HG03025 (cell line): ENCODE results near the gene SLC15A1.

Experiments used
- ATAC-seq: cut with Tn5 transposase; IDR thresholded peaks from one replicate; pipeline ENCODE4 v1.9.1; 2021; ENCODE audit warnings: mild to moderate bottlenecking, moderate library complexity; ENCODE audit not compliant: unreplicated experiment, low FRiP score

The SLC15A1 gene

DNA sequence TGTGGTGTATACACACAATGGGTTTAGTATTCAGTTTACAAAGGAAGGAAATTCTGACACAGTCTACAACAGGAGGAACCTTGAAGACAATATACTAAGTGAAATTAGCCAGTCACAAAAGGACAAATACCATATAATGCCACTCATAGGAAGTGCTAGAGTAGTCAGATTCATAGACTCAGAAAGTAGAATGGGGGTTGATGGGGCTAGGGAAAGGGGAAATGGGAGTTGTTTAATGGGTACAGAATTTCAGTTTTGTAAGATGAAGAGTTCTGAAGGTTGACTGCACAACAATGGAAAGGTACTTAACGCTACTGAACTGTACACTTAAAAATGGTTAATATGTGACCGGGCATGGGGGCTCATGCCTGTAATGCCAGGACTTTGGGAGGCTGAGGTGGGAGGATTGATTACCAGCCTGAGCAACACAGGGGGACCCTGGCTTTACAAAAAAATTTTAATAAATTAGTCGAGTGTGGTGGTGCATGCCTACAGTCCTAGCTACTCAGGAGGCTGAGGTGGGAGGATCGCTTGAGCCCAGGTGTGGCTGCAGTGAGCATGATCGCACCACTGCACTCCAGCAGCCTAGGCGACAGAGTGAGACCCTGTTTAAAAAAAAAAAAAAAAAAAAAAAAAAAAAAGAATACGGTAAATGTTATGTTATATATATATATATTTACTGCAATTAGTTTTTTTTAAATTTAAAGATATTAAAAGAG is 45.0 kb downstream of the SLC15A1 start:
- no peak for ATAC-seq

GRCh38 chr13:98706446-98707110 is 45.9 kb downstream of the SLC15A1 start:
- no peak for ATAC-seq

DNA sequence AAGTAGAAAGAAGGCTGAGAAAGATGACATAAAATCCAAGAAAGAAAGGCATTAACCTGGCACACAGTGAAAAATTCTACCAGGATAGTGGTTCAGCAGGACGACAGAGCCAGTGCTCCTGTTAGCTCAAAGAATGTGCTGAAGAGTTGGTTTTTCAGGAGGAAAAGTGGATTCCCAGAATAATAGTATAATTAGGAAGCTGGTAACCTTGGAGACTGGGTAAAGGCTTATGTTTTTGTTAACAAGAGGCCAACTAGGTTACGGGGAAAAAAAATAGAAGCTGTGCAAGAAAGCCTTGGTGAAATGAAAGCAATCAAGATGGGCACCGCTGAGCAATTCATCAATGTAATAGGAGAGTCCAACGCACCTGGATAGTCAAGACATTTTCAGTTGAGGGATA is 54.7 kb downstream of the SLC15A1 start:
- no peak for ATAC-seq

GRCh38 chr13:98693756-98694155 is 58.7 kb downstream of the SLC15A1 start:
- ATAC-seq, result no peak

DNA sequence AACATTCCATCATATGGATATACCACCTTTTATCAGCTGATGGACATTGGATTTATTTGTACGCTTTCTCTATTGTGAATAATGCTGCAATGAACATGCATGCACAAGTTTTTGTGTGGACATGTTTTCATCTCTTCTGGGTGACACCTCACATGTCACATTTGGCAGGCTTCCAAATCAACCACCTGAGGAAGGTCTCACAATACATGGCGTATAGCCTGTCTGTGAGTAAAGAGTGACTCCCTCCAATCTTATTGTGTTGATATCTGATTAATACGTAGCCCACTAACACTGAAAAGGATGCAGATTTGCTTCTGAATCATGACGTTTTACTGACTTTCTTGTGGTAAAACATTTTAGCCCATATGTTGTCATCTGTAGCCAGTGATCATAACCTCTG is 61.1 kb downstream of the SLC15A1 start:
- no peak for ATAC-seq

DNA sequence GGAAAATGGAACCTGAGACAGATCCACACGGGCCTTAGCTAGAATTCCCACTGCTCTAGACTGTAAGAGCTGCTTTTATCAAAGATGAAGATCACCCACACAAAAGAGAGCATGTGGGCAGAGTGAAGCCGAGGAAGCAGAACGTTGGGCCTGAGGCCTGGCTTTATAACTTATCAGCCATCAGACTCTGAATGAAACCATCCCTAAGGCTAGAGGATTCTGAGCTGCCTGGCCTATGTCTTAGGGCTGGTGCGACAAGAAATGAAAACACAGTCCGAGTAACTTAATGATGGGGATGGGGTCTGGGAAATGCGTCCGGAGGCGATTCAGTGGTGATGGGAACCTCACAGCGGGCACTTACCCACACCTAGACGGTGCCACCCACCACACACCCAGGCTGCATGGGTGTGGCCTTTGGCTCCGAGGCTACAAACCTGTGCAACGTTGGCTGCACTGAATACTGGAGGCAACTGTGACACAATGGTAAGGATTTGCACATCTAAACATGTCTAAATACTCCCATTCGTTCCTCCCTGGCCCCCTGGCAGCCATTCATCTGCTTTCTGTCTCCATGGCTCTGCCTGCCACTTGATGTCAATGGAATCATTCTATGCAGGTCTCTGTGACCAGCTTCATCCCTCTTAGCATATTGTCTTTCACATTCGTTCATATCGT is 62.0 kb downstream of the SLC15A1 start:
- no peak for ATAC-seq

GRCh38 chr13:98689347-98689968 is 63.0 kb downstream of the SLC15A1 start:
- no peak for ATAC-seq

GRCh38 chr13:98688373-98688772 is 64.1 kb downstream of the SLC15A1 start:
- no peak for ATAC-seq

- no peak for ATAC-seq
These were observed 65.2 kb downstream of the SLC15A1 start for GRCh38 chr13:98687319-98687718.

DNA sequence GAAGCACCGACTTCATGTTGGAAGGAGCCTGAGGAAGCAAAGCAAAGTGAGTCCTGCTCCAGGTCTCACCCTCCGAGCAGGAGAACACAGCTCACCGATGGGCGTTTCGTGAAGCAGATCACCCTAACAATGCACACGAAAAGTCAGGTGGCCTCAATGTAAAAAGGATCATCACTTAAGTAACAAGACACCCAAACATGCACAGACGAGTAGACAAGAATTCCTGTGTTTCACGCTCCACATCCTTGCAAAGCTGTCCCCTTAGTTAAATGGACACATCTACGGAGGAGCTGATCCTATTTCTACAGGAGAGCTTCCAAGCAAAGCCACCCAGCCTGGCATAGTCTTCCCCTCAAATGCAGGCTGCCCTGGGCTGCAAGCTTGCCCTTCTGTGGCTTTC is 66.2 kb downstream of the SLC15A1 start:
- ATAC-seq, result no peak

- no peak for ATAC-seq
These were observed 67.3 kb downstream of the SLC15A1 start for GRCh38 chr13:98685146-98685545.

DNA sequence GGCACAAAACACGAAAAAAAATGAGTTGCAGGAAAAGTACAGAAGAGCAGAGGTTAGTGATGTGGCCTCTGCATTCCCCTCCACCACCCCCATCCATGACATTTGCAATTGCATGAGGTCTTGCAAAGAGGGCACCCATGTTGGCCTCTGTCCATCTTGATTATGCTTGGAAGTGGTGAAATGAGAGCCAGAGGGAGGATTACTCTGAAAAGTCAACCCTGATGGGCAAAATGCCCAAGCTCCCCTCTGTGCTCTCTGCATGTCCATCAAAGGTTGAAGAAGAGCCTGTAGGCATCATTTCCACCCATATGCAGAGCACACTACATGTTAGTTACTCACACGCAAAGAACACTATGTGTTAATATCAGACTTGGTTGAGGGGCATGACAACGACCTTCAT is 71.4 kb downstream of the SLC15A1 start:
- no peak for ATAC-seq

DNA sequence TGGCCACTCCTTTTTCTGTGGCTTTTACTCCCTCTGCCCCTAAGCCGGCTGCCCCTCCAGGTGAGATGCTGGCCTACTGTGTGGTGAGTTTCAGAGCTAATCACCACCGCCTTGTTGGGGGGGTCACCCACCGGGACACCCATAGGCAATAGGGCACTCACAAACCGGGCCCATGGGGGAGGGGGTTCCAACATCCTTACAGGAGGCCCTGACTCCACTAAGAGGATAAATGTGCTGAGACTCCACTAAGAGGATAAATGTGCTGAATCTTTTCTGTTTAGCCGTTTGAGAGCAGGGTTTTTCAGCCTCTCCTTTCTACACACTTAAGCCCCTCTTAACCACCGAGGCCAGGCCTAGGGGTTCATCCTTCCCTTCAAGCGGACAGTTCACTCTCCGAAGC is 73.7 kb downstream of the SLC15A1 start:
- ATAC-seq, result no peak

GRCh38 chr13:98677398-98677797 is 75.1 kb downstream of the SLC15A1 start:
- ATAC-seq, result no peak

DNA sequence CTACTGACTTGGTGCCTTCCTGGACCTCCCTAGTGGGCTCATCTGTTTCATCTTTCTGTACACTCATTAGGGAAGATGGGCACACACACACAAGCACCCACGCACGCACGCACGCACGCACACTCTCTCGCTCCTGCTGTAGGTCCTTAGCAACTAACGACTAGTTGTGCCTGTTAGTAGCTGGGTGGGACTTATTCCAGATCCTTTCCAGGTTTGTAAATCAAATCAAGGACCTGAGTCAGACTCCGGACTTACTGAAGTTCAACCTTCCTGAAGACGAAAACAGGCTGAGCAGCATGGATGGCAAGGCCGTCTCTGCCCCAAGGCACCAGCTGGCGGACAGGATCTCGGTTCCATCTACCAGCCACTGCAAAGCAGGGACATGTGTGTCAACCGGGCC is 76.2 kb downstream of the SLC15A1 start:
- ATAC-seq, result no peak

DNA sequence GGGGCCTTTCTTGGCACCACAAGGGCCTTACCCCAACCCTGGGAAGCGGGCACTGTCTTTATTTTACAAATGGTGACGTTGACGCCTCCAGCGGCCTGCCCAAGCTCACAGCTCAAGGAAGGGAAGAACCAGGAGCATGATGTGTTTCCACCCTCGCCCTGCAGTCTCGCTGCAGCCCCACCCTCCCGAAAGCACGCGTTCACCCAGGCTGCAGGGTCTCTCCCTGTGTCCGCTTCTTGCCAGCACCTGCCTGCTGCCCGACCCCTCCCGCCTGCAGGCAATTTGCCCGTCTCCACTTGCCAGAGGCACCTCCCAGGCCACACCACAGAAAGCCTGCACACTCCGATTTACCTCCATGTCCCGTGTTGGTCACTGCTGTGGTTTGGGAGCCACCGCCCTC is 76.6 kb downstream of the SLC15A1 start:
- no peak for ATAC-seq

GRCh38 chr13:98675066-98675465 is 77.4 kb downstream of the SLC15A1 start:
- ATAC-seq, result no peak

DNA sequence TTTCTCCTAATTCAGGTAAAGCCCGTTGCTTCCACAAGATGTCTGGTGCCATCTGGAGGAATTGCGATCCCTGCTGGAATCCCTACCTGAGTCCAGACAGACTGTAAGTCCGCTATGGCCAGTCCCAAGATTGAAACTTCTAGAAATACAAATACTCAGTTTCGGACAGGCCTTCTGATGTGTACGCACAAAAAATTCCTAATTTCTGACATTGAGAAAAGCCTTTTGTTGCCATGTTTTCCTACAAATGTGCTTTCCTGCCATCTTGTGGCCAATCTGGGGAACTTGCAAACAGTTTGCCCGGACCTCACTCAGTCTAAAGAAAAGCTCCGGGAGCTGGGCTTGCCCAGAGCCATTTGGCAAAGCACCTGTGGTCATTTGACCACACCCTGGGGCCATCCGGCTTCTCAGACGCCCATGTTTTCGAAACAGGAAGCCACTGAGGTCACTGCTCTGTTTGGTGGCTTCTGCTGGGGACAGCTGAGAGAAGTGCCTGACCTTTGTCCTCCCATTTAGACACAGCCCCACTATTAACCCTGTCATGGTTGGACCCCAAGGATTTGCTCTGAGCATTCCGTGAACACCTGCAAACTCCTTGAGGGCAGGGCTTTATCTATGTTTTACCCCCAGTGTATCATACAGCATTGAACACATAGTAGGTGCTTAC is 79.4 kb downstream of the SLC15A1 start:
- ATAC-seq, result no peak

- no peak for ATAC-seq
These were observed 84.3 kb downstream of the SLC15A1 start for GRCh38 chr13:98668155-98668554.

GRCh38 chr13:98665638-98665995 is 86.9 kb downstream of the SLC15A1 start:
- no peak for ATAC-seq
